GM12891 (cell line): ENCODE data around the gene ZNF580.

ENCODE experiments used
- PAX5 ChIP-seq: IDR thresholded peaks from 2 replicates; pipeline ENCODE4 v1.6.1; 2011; ENCODE audit warnings: low read length, moderate library complexity, mild to moderate bottlenecking; ENCODE audit not compliant: insufficient read depth, severe bottlenecking
- POLR2A ChIP-seq: IDR thresholded peaks from 2 replicates; pipeline ENCODE4 v1.6.1; 2011; ENCODE audit warnings: low read depth, low read length, control low read depth
- POLR2AphosphoS5 ChIP-seq: IDR thresholded peaks from 2 replicates; pipeline ENCODE4 v1.6.1; 2011; ENCODE audit warnings: low read depth, low read length, control low read depth
- SPI1 ChIP-seq: IDR thresholded peaks from 2 replicates; pipeline ENCODE4 v1.6.1; 2011; ENCODE audit warnings: low read depth, low read length, control low read depth
- TAF1 ChIP-seq: IDR thresholded peaks from 2 replicates; pipeline ENCODE4 v1.6.1; 2011; ENCODE audit warnings: low read depth, low read length, control low read depth

DNA sequence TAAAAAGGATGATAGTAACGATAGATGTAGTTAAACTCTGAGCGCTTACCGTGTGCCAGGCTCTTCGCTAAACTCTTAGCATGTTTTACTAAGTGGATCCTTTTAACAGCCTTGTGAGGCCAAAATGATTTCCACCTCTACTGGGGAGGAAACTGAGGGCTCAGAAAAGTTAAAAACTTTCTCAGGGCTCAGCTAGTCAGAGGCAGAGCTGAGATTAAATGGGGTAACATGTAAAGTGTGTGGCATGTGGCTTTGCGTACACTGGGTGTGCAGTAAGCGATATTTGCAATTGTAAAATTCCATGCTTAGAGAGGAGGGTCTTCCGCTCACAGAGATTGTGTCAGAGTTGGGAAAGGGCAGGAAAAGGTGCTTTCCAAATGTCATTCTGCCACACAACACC lies 15.8 kb downstream of the ZNF580 start:
- TF ChIP-seq POLR2AphosphoS5, result no peak
- no peak for TF ChIP-seq POLR2A
- no peak for TF ChIP-seq TAF1
- TF ChIP-seq PAX5, result no peak
- no peak for TF ChIP-seq SPI1
